GM12878 (cell line): ENCODE measurements around the gene RAP1B.

ENCODE experiments used
- BACH1 ChIP-seq: fragments of 450-650 bp; IDR thresholded peaks from 2 replicates; pipeline ENCODE4 v1.6.1; 2017; ENCODE audit warnings: mild to moderate bottlenecking, borderline replicate concordance
- CTCF ChIP-seq, 3 experiments: IDR thresholded peaks in 2 of 3; conservative IDR thresholded peaks in 1 of 3; 2 replicates each; pipeline ENCODE4 v1.5.1; 2011; ENCODE audit warnings: low read depth in 3 of 3, low read length in 3 of 3, mild to moderate bottlenecking in 3 of 3, control low read depth in 2 of 3, moderate library complexity in 2 of 3, inconsistent platforms in 1 of 3, mixed read lengths in 1 of 3; ENCODE audit not compliant: control insufficient read depth in 2 of 3, insufficient read depth in 1 of 3; ENCODE audit errors: extremely low read depth in 1 of 3
- MTA3 ChIP-seq: IDR thresholded peaks from 2 replicates; pipeline ENCODE4 v1.6.1; 2012; ENCODE audit warnings: low read length, inconsistent platforms, borderline replicate concordance
- NFYB ChIP-seq: IDR thresholded peaks from 2 replicates; pipeline ENCODE4 v1.6.1; 2011; ENCODE audit warnings: low read depth, mild to moderate bottlenecking, low read length, improper control_type of control experiment, moderate library complexity; ENCODE audit not compliant: insufficient read depth
- POLR2A ChIP-seq: IDR thresholded peaks from 2 replicates; pipeline ENCODE4 v1.6.1; 2011; ENCODE audit warnings: low read depth, mild to moderate bottlenecking, low read length
- RELA ChIP-seq: fragments of 450-650 bp; IDR thresholded peaks from 2 replicates; pipeline ENCODE4 v1.8.0; 2014; ENCODE audit warnings: borderline replicate concordance; ENCODE audit not compliant: partially characterized antibody
- REST ChIP-seq: IDR thresholded peaks from 2 replicates; pipeline ENCODE4 v1.6.1; 2012; ENCODE audit warnings: mild to moderate bottlenecking, low read depth, low read length
- TAF1 ChIP-seq: IDR thresholded peaks from 2 replicates; pipeline ENCODE4 v1.6.1; 2011; ENCODE audit warnings: mild to moderate bottlenecking, low read depth, low read length, borderline replicate concordance
- TCF12 ChIP-seq: IDR thresholded peaks from 2 replicates; pipeline ENCODE4 v1.6.1; 2011; ENCODE audit warnings: low read depth, mild to moderate bottlenecking, low read length
- ZZZ3 ChIP-seq: IDR thresholded peaks from 2 replicates; pipeline ENCODE4 v1.6.1; 2011; ENCODE audit warnings: low read depth; ENCODE audit not compliant: control insufficient read depth, insufficient read length

- TF ChIP-seq CTCF (IDR thresholded peaks at IDR 0.05 in 2 of 3, conservative IDR thresholded peaks at IDR 0.05 in 1 of 3; ENCODE audit: control insufficient read depth in 2 of 3, extremely low read depth in 1 of 3, insufficient read depth in 1 of 3, low read depth in 3 of 3, low read length in 3 of 3) (no peak), TAF1 (no peak), BACH1 (no peak), MTA3 (no peak), ZZZ3 (no peak), NFYB (no peak), TCF12 (no peak), RELA (no peak), REST (no peak), POLR2A (no peak)
These were observed 1.1 kb downstream of the RAP1B start for GRCh38 chr12:68611806-68612160.
